ENCODE measurements around the gene CCT7. TPM values are rescaled to one million over a fixed set of nuclear protein-coding genes. Genes with fewer than 3 reads are reported as not detected.

Gene CCT7
- total and polyA plus RNA-seq, 2 of the 8 experiments (the other 6 are each of a cell fraction or from before 2014, with no cell fraction given) = 440 to 474 TPM

GRCh38 chr2:73185965-73186364, 48.1 kb upstream of the CCT7 start:
- H4K8ac ChIP-seq (ENCODE audit: extremely low read depth, insufficient read depth, low read length) = no peak overlapping the region
- POLR2A ChIA-PET (ENCODE audit: partially characterized antibody) = no interaction called here
- H3K9me3 ChIP-seq (ENCODE audit: insufficient read depth in 2 of 2, low read depth in 1 of 2, low read length in 1 of 2) = peaks cover 0 to 2% of the 10 kb centered on the region in 2 experiments; a peak in 1 of 4 replicates
- no peak overlapping the region for H2BK12ac ChIP-seq (ENCODE audit: low read depth, low read length)
- H3K23me2 ChIP-seq (ENCODE audit: low read depth, low read length) = no peaks in the 10 kb centered on the region
- H3K9ac ChIP-seq (replicated peaks in 1 of 4; ENCODE audit: extremely low read depth in 1 of 4, low read depth in 3 of 4, low read length in 3 of 4) = no peak overlapping the region
- H3K79me2 ChIP-seq (ENCODE audit: control insufficient read depth in 1 of 2, insufficient read depth in 2 of 2, low read length in 2 of 2) = no peaks in the 10 kb centered on the region
- H3K18ac ChIP-seq (ENCODE audit: extremely low read depth, low read length) = no peak overlapping the region
- H2BK120ac ChIP-seq (replicated peaks; ENCODE audit: low read depth, low read length) = no peak overlapping the region
- H2AK5ac ChIP-seq (ENCODE audit: low read depth, low read length) = no peak overlapping the region
- CTCF ChIA-PET (ENCODE audit: partially characterized antibody) = interaction anchor here (0.9 to 1.3 kb wide), 6 partner anchors 9 to 194 kb away, joined by 3 to 7 read pairs (median 4); no protein-coding TSS in a partner anchor
- no peaks in the 10 kb centered on the region for H3K36me3 ChIP-seq (ENCODE audit: control insufficient read depth in 2 of 4, insufficient read depth in 4 of 4, low read length in 3 of 4)
- no peaks in the 10 kb centered on the region for H3K4me1 ChIP-seq (replicated peaks in 1 of 4; ENCODE audit: control insufficient read depth in 3 of 4, insufficient read depth in 4 of 4, low read length in 3 of 4)
- FAIRE-seq = no peak
- H3K27me3 ChIP-seq (replicated peaks in 1 of 4; ENCODE audit: control insufficient read depth in 3 of 4, extremely low read depth in 1 of 4, insufficient read depth in 3 of 4, low read length in 3 of 4) = peaks cover 0 to 5% (median 0%) of the 10 kb centered on the region in 4 experiments; a peak in 1 of 7 replicates
- H3K4me2 ChIP-seq (ENCODE audit: insufficient read depth in 1 of 2, low read depth in 2 of 2, low read length in 2 of 2) = no peak overlapping the region
- H3K79me1 ChIP-seq (ENCODE audit: low read depth, low read length) = no peaks in the 10 kb centered on the region
- H3K27ac ChIP-seq (ENCODE audit: low read depth, low read length) = no peak overlapping the region
- DNase-seq (ENCODE audit: low read depth in 1 of 2, low spot score in 2 of 2) = no peak
- no peak overlapping the region for H2AFZ ChIP-seq (ENCODE audit: low read length)
- H3K4me3 ChIP-seq (ENCODE audit: extremely low read depth in 1 of 4, insufficient read depth in 2 of 4, low read depth in 3 of 4, low read length in 4 of 4) = no peak overlapping the region
- H3K4ac ChIP-seq (replicated peaks; ENCODE audit: insufficient read length, low read depth, low read length) = no peak overlapping the region
- WGBS, 2 experiments (ENCODE audit: extremely low coverage in 1 of 2, insufficient coverage in 1 of 2, insufficient read length in 1 of 2, insufficient replicate concordance in 2 of 2, low coverage in 1 of 2, low lambda C conversion rate in 2 of 2, missing lambda C conversion rate in 1 of 2) = 83% methylated on average over 2 of the region's 2 CpGs; no CpG with 5 or more reads in 1 of the 2 experiments
- peaks cover 0 to 3% of the 10 kb centered on the region in 2 experiments for H4K20me1 ChIP-seq (replicated peaks in 1 of 2; ENCODE audit: control insufficient read depth in 1 of 2, insufficient read depth in 2 of 2, low read length in 2 of 2)
- H2BK20ac ChIP-seq (ENCODE audit: low read length) = no peak overlapping the region
- TF ChIP-seq SP1 (IDR thresholded peaks at IDR 0.05; ENCODE audit: low read depth, low read length) = no peak
- no peak for TF ChIP-seq BRCA1 (IDR thresholded peaks at IDR 0.05; ENCODE audit: low read depth, low read length)
- no peak for TF ChIP-seq POU5F1 (IDR thresholded peaks at IDR 0.05; ENCODE audit: low read depth, low read length)
- H3K14ac ChIP-seq (ENCODE audit: insufficient read length) = no peak overlapping the region
- H3K56ac ChIP-seq (replicated peaks; ENCODE audit: insufficient read length, low read depth, low read length) = no peak overlapping the region
- no peak overlapping the region for H2BK5ac ChIP-seq (ENCODE audit: low read depth, low read length)
- no peak overlapping the region for H4K5ac ChIP-seq (ENCODE audit: insufficient read length, low read depth, low read length)
- H3K23ac ChIP-seq (ENCODE audit: insufficient read length) = no peak overlapping the region
- no peak overlapping the region for H4K91ac ChIP-seq (replicated peaks; ENCODE audit: insufficient read length, low read length)
- H2BK15ac ChIP-seq (ENCODE audit: low read length) = no peak overlapping the region

Data from H1 (cell line).